H4 (cell line): ENCODE data around the gene CAGE1. TPM values are rescaled to one million over a fixed set of nuclear protein-coding genes. Genes with fewer than 3 reads are reported as not detected.

Experiments
- DNase-seq: peaks from one replicate; pipeline ENCODE4 v3.0.0-alpha.2; 2015; ENCODE audit warnings: low spot score
- total RNA-seq: library from RNA; depleted of rRNA; stranded (reverse); fragments of >200 nt; shearing (Covaris generic); gene quantifications from 2 replicates; pipeline ENCODE4 v1.2.3, GENCODE V29; 2014; rRNA removed

CAGE1 gene
- total RNA-seq, result not detected in 2 replicates

- DNase-seq, result peak; percentile 92
Measured at GRCh38 chr6:7389451-7390225, at the start of gene CAGE1, which contains the start of gene RIOK1. Gene CAGE1 (minus strand): TSS chr6:7389742. CDS start chr6:7387173, 2,569 bp downstream. Gene RIOK1 (plus strand): TSS chr6:7389808. CDS start chr6:7390003, 195 bp downstream.

GRCh38 chr6:7439228-7439627 is 49.7 kb upstream of the CAGE1 start:
- no peak for DNase-seq

DNA sequence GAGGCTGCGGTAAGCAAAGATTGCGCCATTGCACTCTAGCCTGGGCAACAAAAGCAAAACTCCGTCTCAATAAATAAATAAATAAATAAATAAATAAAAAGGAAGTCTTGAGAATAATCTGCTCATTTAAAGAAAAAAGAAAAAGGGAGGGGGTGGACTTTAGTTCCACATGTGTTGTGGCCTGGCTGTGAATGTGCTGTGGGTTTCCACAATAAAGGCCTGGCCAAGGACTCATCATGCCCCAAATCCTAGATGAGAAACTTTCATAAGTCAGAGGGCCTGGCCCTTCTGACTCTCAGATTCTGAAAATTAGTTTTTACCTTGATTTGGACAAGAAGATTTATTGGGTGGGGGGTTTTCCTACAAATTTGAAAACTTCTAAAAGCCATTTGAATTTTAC is 48.5 kb upstream of the CAGE1 start:
- DNase-seq, result no peak

DNA sequence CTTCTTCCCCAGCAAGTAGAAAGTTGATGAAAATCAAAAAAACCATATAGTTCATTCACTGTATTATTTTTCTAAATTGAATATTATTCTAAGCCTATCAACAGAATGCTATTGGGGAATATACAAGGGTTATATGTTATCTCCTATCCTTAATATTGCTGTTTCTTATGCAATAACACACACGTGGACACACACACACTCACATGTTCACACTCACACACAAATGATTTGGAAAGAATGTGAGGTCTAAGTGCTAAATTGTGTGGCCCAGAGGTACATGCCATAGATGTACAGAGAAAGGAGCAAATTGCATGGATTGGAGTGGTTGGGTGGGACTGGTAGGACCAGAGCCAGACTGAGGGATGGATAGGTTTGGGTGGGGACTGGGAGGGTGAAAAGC is 45.1 kb upstream of the CAGE1 start:
- DNase-seq, result no peak

GRCh38 chr6:7433121-7433617 is 43.6 kb upstream of the CAGE1 start:
- no peak for DNase-seq

DNA sequence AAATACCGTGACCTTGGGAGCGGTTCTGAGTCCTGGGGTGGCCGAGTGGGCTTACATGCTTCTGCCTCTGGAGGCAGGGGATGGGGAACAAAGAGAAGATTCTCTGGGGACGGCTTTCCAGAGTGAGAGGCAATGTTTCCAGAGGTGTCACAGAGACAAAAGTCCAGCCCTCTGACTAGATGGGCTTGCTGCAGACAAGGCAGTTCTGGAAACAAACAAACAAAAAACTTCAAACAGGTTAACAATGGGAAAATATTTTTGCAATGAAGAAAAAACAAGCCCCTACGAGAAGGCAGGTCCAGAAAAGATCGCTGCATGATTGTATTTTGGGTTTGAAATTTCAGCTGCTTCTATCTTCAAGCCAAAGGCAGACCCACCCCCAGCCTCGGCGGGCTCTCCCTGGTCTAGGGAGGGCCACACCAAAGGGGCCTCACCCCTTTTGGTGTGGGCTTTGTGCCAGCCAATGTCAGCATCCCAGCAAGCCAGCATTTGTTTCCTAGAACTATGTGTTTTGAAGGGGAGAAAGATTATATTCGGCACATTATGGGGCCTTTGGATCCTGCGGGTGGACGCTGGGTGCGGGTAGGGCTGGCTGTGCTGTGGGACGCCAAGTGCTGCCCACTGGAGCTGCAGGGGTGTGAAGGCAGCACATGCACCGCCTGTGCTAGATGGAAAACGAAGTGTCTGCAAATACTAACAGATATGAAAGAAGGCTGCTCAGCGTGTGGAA is 43.0 kb upstream of the CAGE1 start:
- DNase-seq, result no peak

DNA sequence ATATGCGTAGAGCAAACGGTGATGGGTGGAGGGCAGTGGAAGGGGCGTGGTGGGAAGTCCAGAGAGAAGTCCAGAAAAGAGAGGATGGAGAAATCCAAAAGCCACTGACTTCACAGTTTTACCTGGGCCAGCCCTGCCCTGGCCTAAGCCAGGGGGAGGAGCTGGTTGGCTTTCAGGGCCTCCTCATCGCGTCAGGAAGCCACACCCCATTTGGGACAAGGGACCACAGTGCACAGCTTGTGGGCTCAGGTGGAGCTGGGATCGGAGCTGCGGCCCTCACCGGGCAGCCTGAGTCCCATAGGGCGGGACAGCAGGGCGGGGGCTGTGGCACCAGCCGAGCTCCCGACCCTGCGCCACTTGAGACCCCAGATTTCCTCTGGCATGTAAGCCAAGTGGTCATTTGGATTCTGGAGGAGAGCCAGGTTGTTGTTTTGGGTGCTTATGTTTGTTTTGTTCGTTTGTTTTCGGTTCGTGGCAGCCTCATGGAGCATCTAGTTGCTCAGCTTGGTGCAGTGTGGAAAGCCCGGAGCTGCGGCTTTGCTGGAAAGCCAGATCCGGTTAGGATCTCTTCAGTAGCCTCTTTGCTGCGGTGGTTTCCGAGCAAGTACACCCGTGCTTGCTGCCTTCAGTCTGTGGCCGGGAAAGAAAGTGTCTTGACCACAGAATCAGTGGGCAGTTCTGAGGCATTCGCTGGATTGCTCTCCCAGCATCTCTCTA is 42.3 kb upstream of the CAGE1 start:
- DNase-seq, result no peak

GRCh38 chr6:7431313-7431673 is 41.8 kb upstream of the CAGE1 start:
- DNase-seq, result no peak

DNA sequence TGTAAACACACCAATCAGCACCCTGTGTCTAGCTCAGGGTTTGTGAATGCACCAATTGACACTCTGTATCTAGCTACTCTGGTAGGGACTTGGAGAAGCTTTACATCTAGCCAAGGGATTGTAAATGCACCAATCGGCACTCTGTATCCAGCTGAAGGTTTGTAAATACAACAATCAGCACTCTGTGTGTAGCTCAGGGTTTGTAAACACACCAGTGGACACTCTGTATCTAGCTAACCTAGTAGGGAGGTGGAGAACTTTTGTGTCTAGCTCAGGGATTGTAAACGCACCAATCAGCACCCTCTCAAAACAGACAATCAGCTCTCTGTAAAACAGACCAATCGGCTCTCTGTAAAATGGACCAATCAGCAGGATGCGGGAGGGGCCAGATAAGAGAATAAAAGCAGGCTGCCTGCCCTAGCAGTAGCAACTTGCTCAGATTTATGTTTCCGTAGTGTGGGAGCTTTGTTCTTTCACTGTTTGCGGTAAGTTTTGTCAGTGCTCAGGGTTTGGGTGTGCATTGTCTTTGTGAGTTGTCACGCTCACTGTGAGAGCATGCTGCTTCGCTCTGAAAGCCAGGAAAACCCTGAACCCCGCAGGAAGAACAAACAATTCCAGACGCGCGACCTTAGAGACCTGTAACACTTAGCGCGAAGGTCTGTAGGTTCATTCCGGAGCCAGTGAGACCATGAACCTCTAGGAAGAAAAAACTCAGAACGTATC is 37.1 kb upstream of the CAGE1 start:
- no peak for DNase-seq

DNA sequence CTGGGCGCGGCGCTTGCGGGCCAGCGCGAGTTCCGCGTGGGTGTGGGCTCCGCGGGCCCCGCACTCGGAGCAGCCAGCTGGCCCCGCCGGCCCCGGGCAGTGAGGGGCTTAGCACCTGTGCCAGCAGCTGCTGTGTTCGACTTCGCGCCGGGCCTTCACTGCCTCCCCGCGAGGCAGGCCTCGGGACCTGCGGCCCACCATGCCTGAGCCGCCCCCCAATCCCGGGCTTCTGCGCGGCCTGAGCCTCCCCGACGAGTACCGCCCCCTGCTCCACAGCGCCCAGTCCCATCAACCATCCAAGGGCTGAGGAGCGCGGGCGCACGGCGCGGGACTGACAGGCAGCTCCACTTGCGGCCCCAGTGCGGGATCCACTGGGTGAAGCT is 36.3 kb upstream of the CAGE1 start:
- no peak for DNase-seq

GRCh38 chr6:7424967-7425807 is 35.6 kb upstream of the CAGE1 start:
- no peak for DNase-seq

- DNase-seq, result no peak
Measured at GRCh38 chr6:7424058-7424457, 34.5 kb upstream of the CAGE1 start.

- DNase-seq, result no peak
Measured at GRCh38 chr6:7421066-7421465, 31.5 kb upstream of the CAGE1 start.

DNA sequence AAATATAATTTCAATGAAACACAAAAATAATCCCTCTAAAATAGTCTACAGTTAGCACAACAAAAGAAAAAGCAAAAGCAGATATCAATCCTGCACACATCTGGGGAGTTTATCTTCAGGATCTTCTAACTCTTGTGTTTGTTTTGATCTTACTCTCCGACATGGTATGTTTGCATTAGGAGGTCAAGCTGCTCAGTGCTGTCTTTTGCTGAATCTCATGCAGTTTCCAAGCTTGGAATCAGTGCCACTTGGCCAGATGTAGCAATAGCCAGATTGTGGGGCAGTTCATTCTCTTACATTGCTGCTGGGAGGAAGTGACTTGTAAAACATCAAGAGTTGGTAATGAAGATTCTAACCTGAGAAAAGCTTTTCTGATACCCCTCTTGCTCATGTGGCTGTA is 29.5 kb upstream of the CAGE1 start:
- DNase-seq, result no peak

DNA sequence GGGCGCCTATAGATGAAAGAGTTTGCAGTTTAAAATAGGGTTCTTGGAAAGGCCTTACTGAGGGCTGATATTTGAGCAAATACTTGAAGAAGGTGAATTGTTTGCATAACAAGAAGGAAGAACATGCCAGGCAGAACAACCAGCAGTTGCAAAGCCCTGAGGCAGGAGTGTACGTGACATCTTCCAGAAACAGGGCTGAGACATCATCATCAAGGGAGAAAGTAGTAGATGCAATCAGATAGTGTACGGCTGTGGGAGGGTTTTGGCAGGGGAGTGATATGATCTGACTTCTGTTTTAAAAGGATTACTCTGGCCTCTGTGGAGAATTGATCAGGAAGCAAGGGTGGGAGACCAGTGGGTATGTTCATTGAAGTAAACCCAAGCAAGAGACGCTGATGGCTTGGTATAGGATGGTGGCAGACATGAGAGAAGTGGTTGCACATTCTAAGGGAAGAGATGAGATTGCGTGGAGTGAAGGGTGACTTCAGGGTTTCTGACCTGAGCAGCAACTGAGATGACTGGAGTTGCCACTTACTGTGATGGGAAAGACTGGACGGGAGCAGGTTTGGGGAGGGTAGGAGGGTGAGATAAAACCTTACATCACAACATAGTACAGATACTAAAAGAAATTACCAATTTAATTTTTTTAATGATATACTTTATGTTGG is 28.8 kb upstream of the CAGE1 start:
- no peak for DNase-seq

GRCh38 chr6:7417684-7418083 is 28.1 kb upstream of the CAGE1 start:
- DNase-seq, result no peak

- no peak for DNase-seq
Measured at GRCh38 chr6:7414811-7415210, 25.3 kb upstream of the CAGE1 start.

- no peak for DNase-seq
Measured at GRCh38 chr6:7413151-7413823, 23.7 kb upstream of the CAGE1 start.

GRCh38 chr6:7411328-7411727 is 21.8 kb upstream of the CAGE1 start:
- no peak for DNase-seq

- DNase-seq, result no peak
Measured at GRCh38 chr6:7410851-7411250, 21.3 kb upstream of the CAGE1 start.
